CMK (cell line): Measurements from ENCODE around the gene HTT-AS.
A peak's percentile ranks its signal among the peaks of the same experiment; 100 is the strongest.
"Not testable (repeated sequence)": the region's sequence is repeated elsewhere in the genome, so short reads cannot be mapped to it uniquely, and the experiment has no call there.

ENCODE experiments used
- DNase-seq: peaks from one replicate; pipeline ENCODE4 v3.0.0-alpha.2; 2010; ENCODE audit warnings: low read depth

Gene HTT-AS

DNA sequence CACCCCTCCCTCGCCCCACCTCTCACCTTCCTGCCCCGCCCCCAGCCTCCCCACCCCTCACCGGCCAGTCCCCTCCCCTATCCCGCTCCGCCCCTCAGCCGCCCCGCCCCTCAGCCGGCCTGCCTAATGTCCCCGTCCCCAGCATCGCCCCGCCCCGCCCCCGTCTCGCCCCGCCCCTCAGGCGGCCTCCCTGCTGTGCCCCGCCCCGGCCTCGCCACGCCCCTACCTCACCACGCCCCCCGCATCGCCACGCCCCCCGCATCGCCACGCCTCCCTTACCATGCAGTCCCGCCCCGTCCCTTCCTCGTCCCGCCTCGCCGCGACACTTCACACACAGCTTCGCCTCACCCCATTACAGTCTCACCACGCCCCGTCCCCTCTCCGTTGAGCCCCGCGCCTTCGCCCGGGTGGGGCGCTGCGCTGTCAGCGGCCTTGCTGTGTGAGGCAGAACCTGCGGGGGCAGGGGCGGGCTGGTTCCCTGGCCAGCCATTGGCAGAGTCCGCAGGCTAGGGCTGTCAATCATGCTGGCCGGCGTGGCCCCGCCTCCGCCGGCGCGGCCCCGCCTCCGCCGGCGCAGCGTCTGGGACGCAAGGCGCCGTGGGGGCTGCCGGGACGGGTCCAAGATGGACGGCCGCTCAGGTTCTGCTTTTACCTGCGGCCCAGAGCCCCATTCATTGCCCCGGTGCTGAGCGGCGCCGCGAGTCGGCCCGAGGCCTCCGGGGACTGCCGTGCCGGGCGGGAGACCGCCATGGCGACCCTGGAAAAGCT, at the start of gene HTT-AS, which contains the start of gene HTT:
Gene HTT-AS, minus strand, starts transcription at position 461 of the 768 bp plus-strand sequence.
Gene HTT, plus strand, starts transcription at position 604 of the 768 bp plus-strand sequence. Its CDS starts 145 bp downstream, at position 749.
- DNase-seq: peak; percentile 77

GRCh38 chr4:3123181-3123671, 48.9 kb upstream of the HTT-AS start:
- DNase-seq: no peak

DNA sequence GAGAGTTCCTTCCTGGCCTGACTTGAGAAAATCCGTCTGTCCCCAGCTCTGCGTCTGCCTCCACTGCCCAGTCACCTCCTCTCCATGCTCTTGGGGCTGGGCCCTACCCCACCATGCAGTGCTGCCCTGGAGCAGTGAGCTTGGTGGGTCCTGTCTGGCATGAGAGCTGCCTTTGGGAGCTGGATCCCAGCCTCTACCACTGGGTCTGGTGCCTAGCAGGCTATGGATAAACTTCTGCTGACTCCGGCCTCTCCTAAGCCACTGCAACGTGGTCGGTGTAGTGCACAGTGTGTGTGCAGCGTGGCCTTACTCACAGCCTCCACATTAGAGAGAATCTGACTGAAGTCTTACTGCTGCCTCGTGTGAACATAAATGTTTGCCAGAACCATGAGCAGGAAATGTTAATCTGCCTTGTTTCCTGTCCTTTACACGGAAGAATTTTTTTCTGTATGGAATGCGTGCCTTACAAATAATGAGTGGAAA, 47.8 kb upstream of the HTT-AS start:
- no peak for DNase-seq

GRCh38 chr4:3121596-3121995, 47.3 kb upstream of the HTT-AS start:
- no peak for DNase-seq

- DNase-seq: no peak
Measured at GRCh38 chr4:3121110-3121509, 46.8 kb upstream of the HTT-AS start.

DNA sequence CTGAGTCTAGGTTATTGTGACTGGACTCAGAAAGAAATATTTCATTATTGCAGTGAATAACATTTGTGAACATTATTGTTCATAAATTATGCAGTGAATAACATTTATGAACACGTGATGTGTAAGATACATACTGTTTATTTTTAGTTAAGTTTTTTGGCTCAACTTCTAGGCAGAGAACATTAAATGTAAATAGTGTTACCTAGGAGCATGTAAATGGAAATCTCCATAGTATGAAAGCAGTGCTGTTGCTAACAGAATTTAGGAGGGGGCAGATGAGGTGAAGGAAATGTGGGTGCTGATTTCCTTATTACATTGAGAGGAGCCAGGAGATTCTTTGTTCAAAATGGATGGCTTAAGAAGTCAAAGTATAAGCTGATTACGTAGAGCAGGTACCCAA, 45.1 kb upstream of the HTT-AS start:
- DNase-seq: no peak

- DNase-seq: no peak
Measured at GRCh38 chr4:3118312-3118711, 44.0 kb upstream of the HTT-AS start.

GRCh38 chr4:3116955-3117354, 42.6 kb upstream of the HTT-AS start:
- no peak for DNase-seq

GRCh38 chr4:3115637-3116270, 41.4 kb upstream of the HTT-AS start:
- DNase-seq: no peak

- DNase-seq: no peak
Measured at GRCh38 chr4:3114377-3114776, 40.0 kb upstream of the HTT-AS start.

DNA sequence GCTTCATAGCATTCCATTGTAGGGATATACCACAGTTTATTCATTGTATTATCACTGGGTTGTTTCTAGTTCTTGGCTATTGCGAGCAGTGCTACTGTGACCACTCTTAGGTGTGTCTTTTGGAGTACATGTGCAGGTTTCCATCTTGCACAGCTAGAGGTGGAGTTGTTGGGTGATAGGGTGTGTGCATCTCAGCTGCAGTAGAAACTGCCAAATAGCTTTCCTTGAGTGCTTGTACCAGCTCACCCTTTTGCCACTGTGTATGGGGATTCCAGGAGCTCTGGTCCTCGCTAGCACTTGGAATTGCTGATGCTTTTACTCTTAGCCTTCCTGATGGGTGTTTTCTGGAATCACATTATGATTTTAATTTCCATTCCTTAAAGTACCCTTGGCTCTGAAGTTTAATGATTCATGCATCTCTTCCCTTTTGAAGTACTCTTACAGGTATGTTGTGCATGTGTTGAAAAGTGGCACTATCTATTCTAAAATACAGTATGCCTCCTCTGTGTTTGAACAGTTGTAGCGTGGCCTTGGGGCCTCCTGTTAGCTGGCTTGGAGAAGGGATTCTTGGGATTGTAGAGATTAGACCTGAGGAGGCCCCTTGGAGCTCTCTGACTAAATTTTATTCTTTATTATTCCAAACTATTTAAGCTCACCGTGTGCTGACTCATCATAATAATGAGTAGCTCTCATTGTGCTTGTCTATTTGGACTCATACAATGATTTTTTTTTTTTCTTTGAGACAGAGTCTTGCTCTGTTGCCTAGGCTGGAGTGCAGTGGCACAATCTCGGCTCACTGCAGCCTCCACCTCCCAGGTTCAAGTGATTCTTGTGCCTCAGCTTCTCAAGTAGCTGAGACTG, 38.5 kb upstream of the HTT-AS start:
- DNase-seq: no peak

- no peak for DNase-seq
Measured at GRCh38 chr4:3112201-3112600, 37.9 kb upstream of the HTT-AS start.

DNA sequence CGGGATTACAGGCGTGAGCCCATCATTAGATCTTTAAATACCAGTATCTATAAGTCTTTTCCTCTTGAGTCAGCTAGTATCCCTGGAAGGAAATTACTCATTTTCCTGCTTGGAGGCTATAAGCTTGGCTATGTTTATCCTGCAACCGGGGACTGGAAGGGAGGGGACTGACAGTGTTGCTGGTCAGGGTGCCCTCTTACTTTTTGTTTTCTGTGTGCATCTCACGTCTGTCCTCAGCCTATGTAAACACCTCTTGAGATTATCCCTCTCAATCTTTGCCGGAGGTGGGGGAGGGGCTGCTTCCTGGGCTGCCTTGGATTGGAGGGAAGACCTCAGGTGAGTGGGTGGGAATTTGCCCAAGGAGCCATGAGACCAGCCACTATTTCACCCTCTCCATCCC, 37.1 kb upstream of the HTT-AS start:
- DNase-seq: no peak

DNA sequence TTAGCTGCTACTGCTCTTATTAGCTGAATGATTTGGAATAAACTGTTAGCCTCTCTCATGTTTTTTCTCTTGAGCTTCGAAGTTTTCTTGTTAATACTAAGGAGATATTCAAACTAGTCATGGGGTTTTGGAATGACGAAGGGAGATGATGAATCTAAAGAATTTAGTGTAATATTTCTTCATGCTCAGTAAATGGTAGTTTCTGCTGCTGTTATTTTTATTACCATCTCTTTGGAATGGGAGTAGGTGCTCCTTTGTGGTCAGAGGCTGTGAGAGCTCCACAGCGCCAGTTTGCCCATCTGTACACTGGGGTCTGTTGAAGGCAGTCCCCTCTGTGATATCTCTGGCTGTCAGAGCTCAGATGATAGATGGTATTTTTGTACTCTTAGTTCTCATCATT, 33.9 kb upstream of the HTT-AS start:
- no peak for DNase-seq

DNA sequence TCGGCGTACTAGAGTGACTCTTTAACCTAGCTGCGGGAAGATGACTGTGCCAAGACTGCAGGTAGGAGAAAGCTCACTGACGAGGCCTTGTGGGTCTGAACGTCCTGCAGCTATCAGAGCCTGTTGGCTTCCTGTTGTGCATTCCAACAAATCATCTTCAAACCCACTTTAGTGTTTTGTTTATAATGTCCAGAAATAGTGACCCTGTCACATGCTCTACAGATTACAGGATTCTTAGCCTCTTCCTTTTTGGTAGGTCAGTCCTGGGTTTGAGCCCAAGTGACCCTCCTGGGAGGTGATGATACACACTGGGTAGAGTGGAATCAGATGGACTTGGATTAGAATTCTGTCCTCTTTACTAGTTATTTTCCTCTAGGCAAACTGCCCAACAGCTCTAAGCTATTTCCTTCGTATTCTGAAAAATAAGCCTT, 33.4 kb upstream of the HTT-AS start:
- no peak for DNase-seq

DNA sequence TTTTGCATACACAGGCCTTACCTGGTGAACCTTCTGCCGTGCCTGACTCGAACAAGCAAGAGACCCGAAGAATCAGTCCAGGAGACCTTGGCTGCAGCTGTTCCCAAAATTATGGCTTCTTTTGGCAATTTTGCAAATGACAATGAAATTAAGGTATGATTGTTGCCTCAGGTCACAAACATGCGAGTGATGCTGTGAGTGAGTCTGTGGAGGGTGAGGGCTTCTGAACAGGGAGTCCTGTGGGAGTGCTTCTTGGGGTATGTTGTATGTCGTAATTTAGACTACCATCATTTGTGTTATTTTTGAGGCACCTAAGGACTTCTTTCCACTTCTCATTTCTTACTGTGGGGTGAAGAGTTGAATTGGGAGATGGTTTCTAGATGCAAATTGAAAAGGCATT, 32.9 kb upstream of the HTT-AS start:
- DNase-seq: no peak

DNA sequence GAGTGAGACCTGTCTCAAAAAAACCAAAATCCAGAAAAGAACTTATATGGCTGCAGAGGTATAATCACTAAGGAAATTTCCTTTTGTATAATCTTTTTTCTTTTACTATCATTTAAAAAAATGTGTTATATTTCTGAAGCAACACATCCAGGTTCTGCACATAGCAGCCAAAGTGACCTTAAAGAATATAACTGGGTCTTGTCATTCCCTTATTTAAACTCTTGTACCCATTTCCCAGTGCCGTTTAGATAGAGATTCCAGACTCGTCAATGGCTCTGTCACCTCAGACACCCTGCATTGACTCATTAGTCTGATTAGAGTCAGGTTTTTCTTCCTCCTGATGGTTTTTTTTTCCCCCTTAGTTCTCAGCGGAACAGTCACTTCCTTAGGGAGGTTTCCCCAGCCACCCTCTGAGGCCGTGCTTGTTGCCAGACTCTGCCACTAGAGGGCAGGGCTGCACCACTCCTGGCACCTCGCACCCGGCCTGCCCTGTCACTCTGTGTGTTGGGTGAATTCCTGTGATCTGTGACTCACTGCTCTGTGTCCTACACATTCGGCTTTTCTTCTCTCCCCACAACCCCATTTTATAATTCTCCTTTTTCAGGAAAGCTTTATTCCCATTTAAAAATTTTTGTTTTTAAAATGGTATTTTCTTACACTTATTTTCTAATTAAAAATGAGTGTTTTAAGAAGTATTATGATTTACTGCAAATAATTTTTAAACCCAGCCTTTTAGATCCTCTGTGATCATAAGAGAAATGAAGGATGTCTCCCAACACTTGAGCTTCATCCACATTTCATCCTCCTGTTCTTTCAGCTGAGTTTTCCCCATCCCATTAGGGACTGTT, 32.2 kb upstream of the HTT-AS start:
- peak; percentile 32 for DNase-seq

DNA sequence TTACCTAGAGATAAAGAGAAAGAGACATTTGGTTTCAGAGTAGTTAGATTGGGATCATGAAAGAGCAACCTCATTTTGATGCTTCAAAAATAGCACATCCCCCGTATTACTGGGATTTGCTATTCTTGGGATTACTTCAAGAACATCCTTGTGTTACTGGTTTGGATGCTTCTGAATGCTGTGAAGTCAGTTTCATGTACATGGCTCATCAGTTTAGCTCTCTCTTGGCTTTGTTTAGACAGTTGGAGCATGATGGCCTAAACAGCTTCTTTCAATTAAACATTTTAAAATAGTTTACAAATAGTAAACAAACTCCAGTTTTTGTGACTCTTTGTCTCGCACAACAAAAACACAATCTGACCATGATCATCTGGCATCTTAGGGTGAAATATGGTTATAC, 24.0 kb upstream of the HTT-AS start:
- DNase-seq: no peak

DNA sequence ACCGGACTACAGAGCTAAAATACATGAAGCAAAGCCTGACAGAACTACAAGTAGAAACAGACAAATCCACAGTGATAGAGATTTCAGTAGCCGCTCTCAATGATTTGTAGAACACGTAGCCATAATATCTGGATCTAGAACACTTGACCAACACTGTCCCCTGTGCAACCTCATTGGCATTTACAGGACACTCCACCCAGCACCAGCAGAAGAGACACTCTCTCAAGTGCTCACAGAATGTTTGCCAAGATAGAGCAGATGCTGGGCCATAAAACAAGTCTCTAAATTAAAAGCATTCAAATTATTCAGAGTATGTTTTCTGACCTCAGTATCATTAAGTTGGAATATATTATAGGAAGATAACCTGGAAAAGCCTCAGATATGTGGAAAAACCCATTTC, 21.9 kb upstream of the HTT-AS start:
- no peak for DNase-seq

GRCh38 chr4:3094701-3095100, 20.4 kb upstream of the HTT-AS start:
- DNase-seq: not testable (repeated sequence)

GRCh38 chr4:3091464-3091863, 17.1 kb upstream of the HTT-AS start:
- no peak for DNase-seq
